DMS 273 (cell line): ENCODE measurements around the gene RITA1.
A peak's percentile ranks its signal among the peaks of the same experiment; 100 is the strongest.

Experiments used
- DNase-seq: peaks from one replicate; lab custom pipeline; 2025; ENCODE audit not compliant: unreplicated experiment; lab: John Stamatoyannopoulos, UW

RITA1 gene

DNA sequence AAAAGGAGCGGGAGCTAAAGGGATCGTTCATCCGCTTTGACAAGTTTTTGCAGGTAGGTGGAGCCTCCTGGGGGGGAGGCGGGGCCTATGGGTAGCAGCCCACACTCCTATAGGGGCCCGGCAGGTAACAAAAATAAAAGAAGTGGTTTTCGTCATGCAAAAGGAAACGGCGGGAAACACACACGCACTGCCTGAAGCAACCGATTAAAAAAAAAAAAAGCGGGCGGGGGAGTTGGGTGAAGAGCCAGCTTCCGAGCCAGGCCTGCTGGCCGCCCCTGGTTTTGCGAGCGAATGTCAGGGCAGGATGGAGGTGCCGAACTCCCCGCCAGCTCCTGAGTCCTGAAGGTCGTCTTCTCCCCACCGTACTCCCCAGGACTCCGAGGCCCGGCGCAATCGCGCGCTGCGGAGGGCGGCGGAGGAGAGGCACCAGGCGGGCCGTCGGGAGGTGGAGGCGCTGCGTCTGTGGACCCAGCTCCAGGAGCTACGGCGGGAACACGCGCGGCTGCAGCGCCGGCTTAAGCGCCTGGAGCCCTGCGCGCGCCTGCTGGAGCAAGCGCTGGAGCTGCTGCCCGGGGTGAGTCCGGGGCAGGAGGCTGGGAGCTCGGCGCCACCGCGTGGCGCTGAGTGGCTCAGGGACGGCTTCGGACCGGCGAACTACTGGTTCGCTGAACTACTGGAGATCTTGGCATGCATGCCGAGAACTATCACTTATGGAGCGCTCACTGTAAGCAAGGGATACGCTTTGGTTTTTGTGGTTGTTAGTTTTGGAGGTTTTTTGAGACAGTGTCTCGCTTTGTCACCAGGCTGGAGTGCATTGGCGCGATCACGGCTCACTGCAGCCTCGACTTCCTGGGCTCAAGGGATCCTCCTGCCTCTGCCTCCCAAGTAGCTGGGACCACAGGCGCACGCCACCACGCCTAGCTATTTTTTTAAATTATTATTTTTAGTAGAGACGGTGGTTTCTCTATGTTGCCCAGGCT, 32.4 kb upstream of the RITA1 start:
- peak; percentile 87 for DNase-seq

DNA sequence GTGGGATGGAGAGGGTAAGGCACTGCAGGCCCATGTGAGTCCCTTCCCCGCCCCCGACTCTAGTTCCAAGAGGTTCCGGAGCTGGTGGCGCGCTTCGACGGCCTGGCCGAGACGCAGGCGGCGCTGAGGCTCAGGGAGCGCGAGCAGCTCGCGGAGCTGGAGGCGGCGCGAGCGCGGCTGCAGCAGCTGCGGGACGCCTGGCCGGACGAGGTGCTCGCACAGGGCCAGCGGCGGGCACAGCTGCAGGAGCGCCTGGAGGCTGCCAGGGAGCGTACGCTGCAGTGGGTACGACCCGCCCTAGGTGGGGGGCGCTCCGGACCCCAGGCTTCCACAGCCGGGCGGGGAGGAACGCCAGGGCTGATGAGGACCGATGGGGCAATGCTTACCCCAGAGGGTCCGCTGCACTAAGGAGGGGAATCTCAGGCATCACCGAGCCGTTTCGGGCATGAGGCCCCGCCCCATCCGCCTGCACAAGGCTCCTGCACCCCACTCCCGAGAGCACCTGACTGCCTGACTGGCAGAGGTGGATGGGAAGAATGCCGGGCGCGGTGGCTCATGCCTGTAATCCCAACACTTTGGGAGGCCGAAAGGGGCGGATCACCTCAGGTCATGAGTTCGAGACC, 31.1 kb upstream of the RITA1 start:
- peak; percentile 66 for DNase-seq

- DNase-seq = no peak
Measured at GRCh38 chr12:113155060-113155459, 30.5 kb upstream of the RITA1 start.

DNA sequence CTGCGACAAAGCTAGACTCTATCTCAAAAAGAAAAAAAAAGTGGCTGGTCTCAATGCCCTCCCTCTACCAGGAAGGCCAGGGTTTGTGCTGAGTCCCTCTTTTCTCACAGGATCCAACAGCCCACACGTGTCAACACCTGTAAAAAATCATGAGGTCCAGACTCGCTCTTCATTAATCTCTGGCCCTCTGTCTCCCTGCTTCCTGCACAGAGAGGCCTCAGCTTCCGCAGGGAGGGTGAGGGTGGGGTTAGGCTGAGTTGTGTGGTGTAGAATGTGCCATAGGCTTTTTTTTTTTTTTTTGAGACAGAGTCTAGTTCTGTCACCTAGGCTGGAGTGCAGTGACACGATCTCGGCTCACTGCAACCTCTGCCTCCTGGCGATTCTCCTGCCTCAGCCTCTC, 29.9 kb upstream of the RITA1 start:
- no peak for DNase-seq

DNA sequence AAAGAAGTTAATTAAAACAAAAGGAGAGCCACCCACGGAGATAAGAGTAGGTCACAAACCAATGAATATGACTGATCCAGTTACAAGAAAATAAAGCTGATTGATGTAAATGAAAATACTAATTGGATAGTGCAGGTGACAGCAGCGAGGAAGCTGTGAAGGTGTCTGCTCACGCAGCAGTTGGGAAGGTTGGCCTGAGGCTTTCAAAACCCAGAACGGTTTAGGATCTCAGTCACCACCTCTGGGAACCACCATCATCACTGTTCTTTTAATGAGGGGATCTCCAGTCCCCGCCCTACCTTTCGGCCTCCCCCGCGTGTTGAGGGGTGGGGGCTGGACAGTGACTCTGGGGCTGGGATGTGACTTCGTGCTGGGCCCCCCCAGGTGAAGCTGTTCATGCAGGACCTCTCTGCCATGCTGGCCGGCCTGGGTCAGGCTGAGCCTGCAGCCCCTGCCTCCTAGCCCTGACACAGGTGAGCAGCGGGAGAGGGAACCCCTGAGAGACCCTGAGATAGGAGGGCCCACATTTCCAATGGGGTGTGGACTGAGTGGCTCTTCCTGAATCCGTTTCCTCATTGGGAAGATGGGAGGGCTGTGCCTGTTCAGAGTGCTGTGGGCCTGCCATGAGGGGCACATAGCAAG, 28.2 kb upstream of the RITA1 start:
- no peak for DNase-seq

GRCh38 chr12:113158439-113159203, 26.9 kb upstream of the RITA1 start:
- no peak for DNase-seq

DNA sequence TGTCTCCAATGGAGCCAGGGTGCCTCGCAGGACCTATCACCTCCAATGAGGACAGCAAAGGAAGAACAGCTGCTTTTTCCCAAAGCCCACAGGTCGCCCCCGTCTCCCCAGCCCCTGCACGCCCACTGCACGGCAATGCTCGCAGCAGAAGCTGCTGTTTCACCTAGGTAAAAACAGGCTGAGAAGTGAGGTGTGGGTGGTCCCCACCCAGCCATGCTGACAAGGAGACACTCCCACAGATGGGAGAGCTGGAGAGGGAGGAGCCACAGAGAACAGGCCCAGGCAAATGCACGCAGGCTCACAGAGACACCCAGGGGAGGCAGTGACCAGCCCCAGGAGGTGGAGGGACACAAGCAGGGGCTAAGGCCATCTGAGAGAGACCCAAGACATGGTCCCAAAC, 25.6 kb upstream of the RITA1 start:
- DNase-seq = no peak

DNA sequence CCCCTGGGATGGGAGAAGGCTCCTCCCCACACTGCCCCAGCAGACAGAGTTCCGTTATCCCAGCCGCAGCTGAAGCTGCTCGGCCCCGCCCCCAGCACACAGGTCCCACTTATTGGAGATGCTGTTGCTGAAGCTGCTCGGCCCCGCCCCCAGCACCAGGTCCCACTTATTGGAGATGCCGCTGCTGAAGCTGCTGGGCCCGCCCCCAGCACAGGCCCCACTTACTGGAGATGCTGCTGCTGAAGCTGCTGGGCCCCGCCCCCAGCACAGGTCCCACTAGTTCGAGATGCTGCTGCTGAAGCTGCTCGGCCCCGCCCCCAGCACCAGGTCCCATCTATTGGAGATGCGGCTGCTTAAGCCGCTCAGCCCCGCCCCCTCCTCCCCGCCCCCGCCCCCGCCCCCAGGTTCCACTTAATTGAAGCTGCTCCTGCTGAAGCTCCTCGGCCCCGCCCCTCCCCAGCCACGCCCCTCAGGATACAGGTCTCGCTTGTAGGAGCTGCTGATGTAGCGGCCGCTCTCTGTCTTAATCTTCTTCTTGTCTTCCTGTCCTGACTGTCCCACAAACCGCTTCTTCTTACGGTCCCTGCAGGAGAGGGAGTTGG, 24.0 kb upstream of the RITA1 start:
- peak; percentile 57 for DNase-seq

DNA sequence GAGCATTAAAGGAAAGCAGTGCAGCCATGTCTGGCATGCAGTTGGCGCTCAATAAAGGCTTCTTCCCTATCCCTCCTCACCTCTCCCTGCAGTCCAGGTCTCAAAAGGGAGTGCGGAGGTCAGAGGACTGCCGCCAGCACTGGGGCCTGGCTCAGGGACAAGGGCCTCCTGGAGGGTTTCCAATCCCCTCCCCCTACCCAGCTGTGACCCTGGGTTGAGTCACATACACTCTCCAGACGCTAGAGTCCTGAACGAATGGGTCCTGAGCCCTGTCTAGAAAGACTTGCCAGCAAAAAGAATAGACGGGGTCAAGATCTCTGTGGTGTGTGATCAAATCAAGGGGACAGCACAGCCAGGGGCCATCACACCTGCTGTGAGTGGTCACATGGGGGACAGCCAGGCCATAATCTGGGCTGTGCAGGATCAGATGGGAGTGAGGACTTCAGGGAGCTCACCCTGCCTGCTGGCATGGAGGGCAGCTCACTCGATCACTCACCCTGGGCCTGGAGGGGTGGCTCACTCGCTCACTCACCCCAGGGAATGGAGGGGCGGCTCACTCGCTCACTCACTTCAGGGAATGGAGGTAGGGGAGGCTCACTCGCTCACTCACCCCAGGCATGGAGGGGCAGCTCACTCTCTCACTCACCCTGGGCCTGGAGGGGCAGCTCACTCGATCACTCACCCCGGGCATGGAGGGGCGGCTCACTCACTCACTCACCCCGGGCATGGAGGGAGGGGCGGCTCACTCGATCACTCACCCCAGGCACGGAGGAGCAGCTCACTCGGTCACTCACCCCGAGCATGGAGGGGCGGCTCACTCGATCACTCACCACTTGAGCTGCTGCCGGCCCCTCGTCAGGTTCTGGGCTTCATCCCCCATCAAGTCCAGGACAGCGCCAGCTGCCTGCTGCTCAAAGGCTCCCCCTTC, 23.2 kb upstream of the RITA1 start:
- DNase-seq = peak; percentile 73

DNA sequence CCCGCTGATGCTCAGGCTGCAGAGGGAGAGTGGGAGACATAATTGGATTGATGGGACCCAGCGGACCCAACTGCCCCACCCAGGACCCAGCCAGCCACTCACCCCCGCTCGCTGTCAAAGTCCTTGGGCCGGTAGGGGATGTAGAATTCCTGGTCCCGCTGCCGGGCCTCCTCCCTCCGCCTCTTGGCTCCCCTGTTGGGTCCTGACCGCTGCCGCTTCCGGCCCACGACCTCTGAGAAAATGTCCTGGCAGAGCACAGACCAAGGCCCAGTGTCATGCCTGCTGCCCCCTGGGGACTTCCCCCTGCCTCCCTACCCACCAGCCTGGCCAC, 22.5 kb upstream of the RITA1 start:
- no peak for DNase-seq

GRCh38 chr12:113164014-113164413, 21.5 kb upstream of the RITA1 start:
- DNase-seq = no peak

DNA sequence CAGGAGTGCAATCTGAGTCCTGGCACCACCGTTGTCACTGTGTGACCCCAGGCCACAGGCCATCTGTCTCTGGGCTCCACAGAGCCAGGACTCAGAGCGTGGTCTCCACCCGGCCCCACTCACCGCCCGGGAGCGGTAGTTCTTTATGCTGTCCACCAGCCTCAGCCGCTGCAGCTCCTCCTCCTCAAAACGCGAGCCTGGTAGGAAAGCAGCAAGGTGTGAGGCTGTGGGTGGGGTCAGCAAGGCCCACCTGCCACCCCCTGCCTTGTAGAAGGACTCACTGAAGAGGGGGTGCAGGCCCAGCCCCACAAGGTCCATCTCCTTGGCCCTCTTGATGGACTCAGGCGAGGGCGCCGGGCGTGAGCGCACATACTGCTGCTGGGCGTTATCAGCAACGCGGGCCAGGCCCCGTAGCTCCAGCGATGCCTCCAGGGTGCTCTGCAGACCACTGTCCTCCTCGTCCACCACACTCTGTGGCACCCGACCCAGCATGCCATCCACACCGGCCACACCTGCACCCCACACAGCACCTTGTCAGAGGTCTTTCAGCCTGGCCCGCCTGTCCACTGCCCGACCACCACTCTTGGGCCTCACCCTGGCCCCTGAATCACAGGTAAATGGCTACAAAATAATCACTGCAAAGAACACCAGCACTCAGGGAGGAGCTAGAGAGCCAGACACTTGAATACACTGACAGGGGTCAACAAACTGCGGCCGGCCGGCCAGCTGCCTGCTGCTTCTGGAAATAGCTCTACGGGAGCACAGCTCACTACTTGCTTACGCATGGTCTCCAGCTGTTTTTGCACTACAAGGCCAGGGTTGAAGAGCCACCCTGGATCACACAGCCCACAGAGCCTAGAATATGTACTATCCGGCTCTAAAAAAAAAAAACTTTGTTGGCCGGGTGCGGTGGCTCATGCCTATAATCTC, 19.7 kb upstream of the RITA1 start:
- DNase-seq = no peak

DNA sequence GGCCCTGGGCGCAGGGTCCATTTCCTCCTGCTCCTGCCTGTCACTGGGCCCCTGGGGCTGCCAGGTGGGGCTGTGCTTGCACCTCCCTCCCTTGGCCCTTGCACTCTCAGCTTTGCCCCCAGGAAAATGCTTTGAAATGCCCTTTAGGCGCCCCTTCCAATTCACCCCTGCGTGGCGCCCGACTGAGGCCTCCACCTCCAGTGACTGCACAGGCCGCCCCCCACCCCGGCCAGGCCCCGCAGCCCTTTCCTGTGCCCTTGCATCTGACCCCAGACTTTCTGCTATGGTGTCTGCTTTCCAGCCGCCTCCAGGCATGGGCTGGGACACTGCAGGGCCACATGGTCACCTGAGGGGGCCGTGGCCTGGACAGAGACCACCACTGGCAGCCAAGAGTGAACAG, 17.7 kb upstream of the RITA1 start:
- DNase-seq = no peak

GRCh38 chr12:113169697-113170096, 15.8 kb upstream of the RITA1 start:
- DNase-seq = no peak

GRCh38 chr12:113170457-113170856, 15.1 kb upstream of the RITA1 start:
- no peak for DNase-seq

- no peak for DNase-seq
Measured at GRCh38 chr12:113170926-113171325, 14.6 kb upstream of the RITA1 start.

DNA sequence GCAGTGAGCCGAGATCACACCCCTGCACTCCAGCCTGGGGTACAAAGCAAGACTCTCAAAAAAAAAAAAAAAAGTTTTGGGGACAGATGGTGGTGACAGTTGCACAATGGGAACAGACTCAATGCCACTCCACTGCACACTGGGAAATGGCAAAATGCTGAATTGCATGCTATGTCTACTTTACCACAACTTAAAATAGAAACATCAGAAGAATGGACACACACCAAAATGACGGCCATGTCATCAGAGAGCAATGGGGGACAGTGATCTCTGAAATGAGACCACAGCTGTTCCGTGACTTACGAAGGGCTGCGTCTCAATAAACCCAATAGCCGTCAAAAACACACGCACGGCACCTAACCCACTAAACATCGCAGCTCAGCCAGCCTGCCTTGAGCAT, 14.0 kb upstream of the RITA1 start:
- no peak for DNase-seq

DNA sequence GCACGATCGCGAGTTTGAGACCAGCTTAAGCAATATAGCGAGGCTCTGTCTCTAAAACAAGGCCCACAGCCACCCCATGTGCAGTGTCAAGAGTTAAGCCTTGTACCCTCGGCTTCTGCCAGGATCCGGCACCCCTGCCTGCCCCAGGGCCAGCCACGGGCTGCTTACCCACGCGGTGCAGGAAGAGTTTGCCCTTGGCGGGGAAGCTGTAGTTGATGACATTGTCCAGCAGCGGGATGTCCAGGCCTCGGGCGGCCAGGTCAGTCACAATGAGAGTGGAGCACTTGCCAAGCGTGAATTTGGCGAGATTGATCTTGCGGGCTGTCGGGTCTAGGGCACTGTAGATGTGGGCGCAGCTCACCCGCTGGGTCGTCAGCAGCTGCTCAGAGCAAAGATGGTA, 13.3 kb upstream of the RITA1 start:
- DNase-seq = no peak
